Measurements from ENCODE around the gene TMEM72. TPM values are rescaled to one million over a fixed set of nuclear protein-coding genes. Genes with fewer than 3 reads are reported as not detected.

Gene TMEM72
- total and polyA plus RNA-seq, 8 donors: 1.2 to 7.7 (median 2.4) TPM

- Histone ChIP-seq H3K9me3 (no peaks in the 10 kb centered on the region), H3K36me3 (peaks cover 0 to 5% (median 0%) of the 10 kb centered on the region in 3 donors), H3K27me3 (no peaks in the 10 kb centered on the region), H3K27ac (peak overlapping the region in 1 of 4 donors; percentile 92), H3K4me1 (peaks cover 7 to 13% (median 13%) of the 10 kb centered on the region in 3 donors), H3K4me3 (no peak overlapping the region)
- 93 to 94% methylated on average over 4 of the region's 4 CpGs for WGBS, 2 donors
- ATAC-seq: no peak
- intact Hi-C loops (cut with DNase I): no loop called here
- FAIRE-seq: no peak
- DNase-seq: peak in 1 of 6 donors; percentile 8
- no peak for TF ChIP-seq CTCF (IDR thresholded peaks at IDR 0.05)
These were observed 45.9 kb downstream of the TMEM72 start for GRCh38 chr10:44956717-44957706.

- Histone ChIP-seq H3K27me3 (no peaks in the 10 kb centered on the region), H3K4me3 (peak overlapping the region; percentile 53 to 77 (median 64)), H3K27ac (peak overlapping the region; percentile 82 to 92 (median 90)), H3K9me3 (no peaks in the 10 kb centered on the region), H3K4me1 (peaks cover 7 to 13% (median 13%) of the 10 kb centered on the region in 3 donors), H3K36me3 (peaks cover 0 to 5% (median 0%) of the 10 kb centered on the region in 3 donors)
- 13% methylated on average over 5 of the region's 5 CpGs for WGBS, 2 donors
- ATAC-seq: peak; percentile 69 to 75 (median 72)
- DNase-seq: peak in 2 of 6 donors; percentile 53
- intact Hi-C loops (cut with DNase I): no loop called here
- TF ChIP-seq CTCF (IDR thresholded peaks at IDR 0.05): no peak
- no peak for FAIRE-seq
These were observed 47.2 kb downstream of the TMEM72 start for GRCh38 chr10:44958196-44958897.

- intact Hi-C loops (cut with DNase I): no loop called here
- no peak for TF ChIP-seq CTCF (IDR thresholded peaks at IDR 0.05)
- ATAC-seq: no peak
- H3K36me3 ChIP-seq: peaks cover 0 to 5% (median 0%) of the 10 kb centered on the region in 3 donors
- H3K4me1 ChIP-seq: peaks cover 7 to 17% (median 13%) of the 10 kb centered on the region in 3 donors
- no peak for FAIRE-seq
- 1 to 3% methylated on average over 6 of the region's 6 CpGs for WGBS, 2 donors
- H3K27ac ChIP-seq: peak overlapping the region; percentile 82 to 92 (median 90)
- H3K27me3 ChIP-seq: no peaks in the 10 kb centered on the region
- H3K4me3 ChIP-seq: peak overlapping the region; percentile 53 to 77 (median 64)
- H3K9me3 ChIP-seq: no peaks in the 10 kb centered on the region
- no peak for DNase-seq
These were observed 47.7 kb downstream of the TMEM72 start for GRCh38 chr10:44958898-44959246.

- intact Hi-C loops (cut with DNase I): no loop called here
- TF ChIP-seq CTCF (IDR thresholded peaks at IDR 0.05): no peak
- peaks cover 0 to 5% (median 0%) of the 10 kb centered on the region in 3 donors for H3K36me3 ChIP-seq
- ATAC-seq (peak; percentile 89 to 93 (median 90)), FAIRE-seq (no peak), DNase-seq (peak; percentile 93 to 97 (median 96))
- peak within 1 kb of the TSS; percentile 53 to 77 (median 64) for H3K4me3 ChIP-seq
- 1% methylated on average over 61 to 74 of the region's 74 CpGs for WGBS, 2 donors
- H3K27me3 ChIP-seq: no peaks in the 10 kb centered on the region
- H3K27ac ChIP-seq: peak within 1 kb of the TSS; percentile 82 to 92 (median 90)
- peaks cover 7 to 23% (median 13%) of the 10 kb centered on the region in 3 donors for H3K4me1 ChIP-seq
- H3K9me3 ChIP-seq: no peaks in the 10 kb centered on the region
These were observed 48.3 kb downstream of the TMEM72 start, which contains the start of gene RASSF4 for GRCh38 chr10:44959247-44960087. Gene RASSF4 (plus strand): TSS chr10:44959802. CDS start chr10:44970203, 10,401 bp downstream.
